B cell (primary cell): ENCODE results near the gene A1BG.

ENCODE experiments used
- EZH2 ChIP-seq: IDR thresholded peaks from 2 replicates; pipeline ENCODE4 v1.6.1; 2012; ENCODE audit warnings: borderline replicate concordance, low read depth, mild to moderate bottlenecking, moderate library complexity, low read length; ENCODE audit not compliant: insufficient read depth, poor library complexity, severe bottlenecking
- TF ChIP-seq, protein P1 (sequence below): fragments of 200-600 bp; IDR thresholded peaks from one replicate; pipeline ENCODE4 v1.8.0; 2022; ENCODE audit warnings: antibody characterized with exemption, mild to moderate bottlenecking

DNA sequence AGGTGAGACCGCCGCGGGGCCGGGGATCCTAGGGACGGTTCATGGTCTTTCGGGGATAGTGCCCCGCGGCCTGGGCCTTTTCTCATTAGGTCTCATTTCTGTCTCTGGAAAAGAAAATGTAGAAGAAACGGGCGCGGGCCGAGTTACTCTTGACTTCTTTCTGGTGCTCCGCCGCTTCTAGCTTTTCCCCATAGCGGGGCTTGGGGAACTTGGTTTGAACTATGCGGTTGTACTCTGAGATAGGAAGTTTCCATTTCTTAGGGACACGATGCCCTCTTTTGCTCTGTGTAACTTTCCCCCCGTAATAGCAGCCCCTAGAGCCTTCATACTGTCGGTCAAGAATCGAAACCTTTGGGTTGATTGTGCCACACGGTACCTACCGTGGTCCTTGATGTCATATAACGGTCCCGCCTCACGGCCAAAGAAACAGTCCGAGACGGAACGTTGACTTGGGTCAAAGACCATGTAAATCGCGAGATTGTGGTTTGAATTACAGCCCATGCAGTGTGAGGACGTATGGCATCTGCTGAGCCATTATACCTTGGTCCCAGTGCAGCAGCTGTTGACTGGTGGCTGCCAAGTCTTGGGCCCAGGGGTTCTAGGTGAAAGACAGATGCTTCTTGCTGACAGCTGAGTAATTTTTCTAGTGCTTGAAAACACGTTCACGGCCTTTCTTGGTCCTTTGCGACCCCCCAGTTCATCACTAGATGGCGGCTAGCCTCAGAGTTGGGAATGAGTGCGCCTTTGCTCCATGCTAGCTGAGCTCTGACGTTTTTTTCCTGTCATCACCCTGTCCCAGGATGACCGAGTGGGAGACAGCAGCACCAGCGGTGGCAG is 34.3 kb upstream of the A1BG start:
- no peak for TF ChIP-seq EZH2
- TF ChIP-seq, protein P1, sequence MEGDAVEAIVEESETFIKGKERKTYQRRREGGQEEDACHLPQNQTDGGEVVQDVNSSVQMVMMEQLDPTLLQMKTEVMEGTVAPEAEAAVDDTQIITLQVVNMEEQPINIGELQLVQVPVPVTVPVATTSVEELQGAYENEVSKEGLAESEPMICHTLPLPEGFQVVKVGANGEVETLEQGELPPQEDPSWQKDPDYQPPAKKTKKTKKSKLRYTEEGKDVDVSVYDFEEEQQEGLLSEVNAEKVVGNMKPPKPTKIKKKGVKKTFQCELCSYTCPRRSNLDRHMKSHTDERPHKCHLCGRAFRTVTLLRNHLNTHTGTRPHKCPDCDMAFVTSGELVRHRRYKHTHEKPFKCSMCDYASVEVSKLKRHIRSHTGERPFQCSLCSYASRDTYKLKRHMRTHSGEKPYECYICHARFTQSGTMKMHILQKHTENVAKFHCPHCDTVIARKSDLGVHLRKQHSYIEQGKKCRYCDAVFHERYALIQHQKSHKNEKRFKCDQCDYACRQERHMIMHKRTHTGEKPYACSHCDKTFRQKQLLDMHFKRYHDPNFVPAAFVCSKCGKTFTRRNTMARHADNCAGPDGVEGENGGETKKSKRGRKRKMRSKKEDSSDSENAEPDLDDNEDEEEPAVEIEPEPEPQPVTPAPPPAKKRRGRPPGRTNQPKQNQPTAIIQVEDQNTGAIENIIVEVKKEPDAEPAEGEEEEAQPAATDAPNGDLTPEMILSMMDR = no peak
